ENCODE data around the gene SDF4.
A peak's percentile ranks its signal among the peaks of the same experiment; 100 is the strongest.
"Not testable (repeated sequence)": the region's sequence is repeated elsewhere in the genome, so short reads cannot be mapped to it uniquely, and the experiment has no call there.

SDF4 gene

GRCh38 chr1:1196431-1197187, 35.2 kb downstream of the SDF4 start:
- DNase-seq = no peak

- DNase-seq = not testable (repeated sequence)
These were observed 36.1 kb downstream of the SDF4 start for GRCh38 chr1:1195726-1196125.

- DNase-seq = no peak
These were observed 37.1 kb downstream of the SDF4 start for GRCh38 chr1:1194723-1195122.

- no peak for DNase-seq
These were observed 40.1 kb downstream of the SDF4 start for GRCh38 chr1:1191734-1192133.

- no peak for DNase-seq
These were observed 42.7 kb downstream of the SDF4 start for GRCh38 chr1:1189111-1189510.

- DNase-seq = peak; percentile 40
These were observed 43.9 kb downstream of the SDF4 start for GRCh38 chr1:1187938-1188337.

- DNase-seq = no peak
These were observed 46.6 kb downstream of the SDF4 start for GRCh38 chr1:1185101-1185765.

GRCh38 chr1:1183833-1184775, 47.7 kb downstream of the SDF4 start:
- no peak for DNase-seq

GRCh38 chr1:1183221-1183747, 48.5 kb downstream of the SDF4 start:
- DNase-seq = no peak

- no peak for DNase-seq
These were observed 49.1 kb downstream of the SDF4 start for GRCh38 chr1:1182491-1183220.

GRCh38 chr1:1181938-1182410, 49.8 kb downstream of the SDF4 start:
- DNase-seq = no peak

GRCh38 chr1:1181129-1181937, 50.5 kb downstream of the SDF4 start:
- no peak for DNase-seq

GRCh38 chr1:1179983-1180861, 51.6 kb downstream of the SDF4 start:
- no peak for DNase-seq

- no peak for DNase-seq
These were observed 52.3 kb downstream of the SDF4 start for GRCh38 chr1:1179346-1179982.

GRCh38 chr1:1178794-1179331, 52.9 kb downstream of the SDF4 start:
- no peak for DNase-seq

GRCh38 chr1:1177452-1178206, 54.2 kb downstream of the SDF4 start:
- no peak for DNase-seq

- DNase-seq = no peak
These were observed 54.9 kb downstream of the SDF4 start for GRCh38 chr1:1176931-1177330.

- peak; percentile 89 for DNase-seq
These were observed 55.6 kb downstream of the SDF4 start for GRCh38 chr1:1176063-1176761.
